LNCaP clone FGC (cell line): ENCODE data around the gene RBP5.

Source experiments
- DNase-seq: peaks from one replicate; pipeline ENCODE4 v3.0.0-alpha.2; 2011; ENCODE audit warnings: low read depth
- H3K4me3 ChIP-seq: 2 replicates; pipeline ENCODE4 v1.5.1; 2011; ENCODE audit warnings: mild to moderate bottlenecking, low read depth, low read length, control low read depth
- CTCF ChIP-seq: IDR thresholded peaks from 2 replicates; pipeline ENCODE4 v1.5.1; 2012; ENCODE audit warnings: mild to moderate bottlenecking; ENCODE audit not compliant: control insufficient read depth, insufficient read depth; ENCODE audit errors: extremely low read depth

The RBP5 gene

GRCh38 chr12:7155471-7156034 lies 26.9 kb upstream of the RBP5 start:
- no peak for TF ChIP-seq CTCF
- no peak overlapping the region for H3K4me3 ChIP-seq
- DNase-seq = no peak

- TF ChIP-seq CTCF = no peak
- no peak overlapping the region for H3K4me3 ChIP-seq
- DNase-seq = no peak
Measured at GRCh38 chr12:7154901-7155470, 26.3 kb upstream of the RBP5 start.

GRCh38 chr12:7154042-7154441 lies 25.4 kb upstream of the RBP5 start:
- no peak overlapping the region for H3K4me3 ChIP-seq
- no peak for TF ChIP-seq CTCF
- DNase-seq = no peak

GRCh38 chr12:7152818-7153217 lies 24.1 kb upstream of the RBP5 start:
- no peak for DNase-seq
- no peak overlapping the region for H3K4me3 ChIP-seq
- no peak for TF ChIP-seq CTCF

- no peak for TF ChIP-seq CTCF
- H3K4me3 ChIP-seq = no peak overlapping the region
- DNase-seq = no peak
Measured at GRCh38 chr12:7151532-7151931, 22.8 kb upstream of the RBP5 start.

- DNase-seq = no peak
- no peak overlapping the region for H3K4me3 ChIP-seq
- TF ChIP-seq CTCF = no peak
Measured at GRCh38 chr12:7150841-7151240, 22.2 kb upstream of the RBP5 start.

- no peak for TF ChIP-seq CTCF
- DNase-seq = no peak
- no peak overlapping the region for H3K4me3 ChIP-seq
Measured at GRCh38 chr12:7150356-7150755, 21.7 kb upstream of the RBP5 start.
